Measurements from ENCODE around the gene BCL7A.
"Not testable (repeated sequence)": the region's sequence is repeated elsewhere in the genome, so short reads cannot be mapped to it uniquely, and the experiment has no call there.

BCL7A gene

DNA sequence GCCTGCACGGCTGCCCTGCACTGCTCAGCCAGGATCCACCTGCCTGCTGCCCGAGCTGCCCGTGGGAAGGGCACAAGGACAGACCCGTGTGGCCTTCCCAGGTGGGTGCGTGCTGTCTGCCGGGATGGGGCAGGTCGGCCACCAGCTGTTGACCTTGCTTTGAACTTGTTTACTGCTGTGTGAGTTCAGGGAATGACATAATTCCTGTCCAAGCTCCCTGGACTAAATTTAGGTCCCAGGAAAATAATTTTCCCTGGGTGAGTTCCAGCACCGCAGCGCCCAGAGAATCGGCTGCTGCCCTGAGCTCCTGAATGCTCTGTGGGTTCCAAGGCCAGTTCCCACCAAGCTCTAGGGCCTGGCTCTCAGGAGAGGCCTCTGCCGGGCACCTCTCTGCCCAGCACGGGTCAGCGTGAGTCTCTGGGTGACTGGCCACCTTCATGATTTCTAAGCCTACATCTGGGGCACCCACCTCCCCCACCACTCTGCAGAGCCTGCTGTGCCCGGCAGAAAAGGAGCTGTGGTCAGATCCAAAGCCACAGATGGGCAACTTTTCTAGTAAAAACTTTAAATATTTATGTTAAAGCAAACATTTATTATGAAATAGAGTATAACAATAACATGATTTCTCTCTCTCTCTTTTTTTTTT, 29.7 kb downstream of the BCL7A start:
- Histone ChIP-seq H3K9ac (ENCODE audit: low read length) (no peak overlapping the region), H3K23ac (ENCODE audit: low read length) (no peak overlapping the region), H3K4me3 (ENCODE audit: low read length) (no peak overlapping the region), H2BK5ac (ENCODE audit: low read length) (no peak overlapping the region), H3K79me2 (ENCODE audit: control insufficient read depth, insufficient read depth, low read length) (no peaks in the 10 kb centered on the region), H4K8ac (ENCODE audit: low read depth, low read length) (no peak overlapping the region), H3K79me1 (ENCODE audit: low read length) (no peaks in the 10 kb centered on the region), H3K56ac (ENCODE audit: low read length) (no peak overlapping the region), H3K4me1 (ENCODE audit: control insufficient read depth, low read depth, low read length) (no peaks in the 10 kb centered on the region), H3K27ac (ENCODE audit: low read depth, low read length) (no peak overlapping the region), H4K5ac (ENCODE audit: low read length) (no peak overlapping the region), H3K4me2 (ENCODE audit: low read length) (no peak overlapping the region), H2AK5ac (ENCODE audit: low read length) (no peak overlapping the region), H2BK15ac (replicated peaks; ENCODE audit: low read depth) (no peak overlapping the region), H3K27me3 (ENCODE audit: insufficient read depth, low read length, poor library complexity) (no peaks in the 10 kb centered on the region), H3K4ac (ENCODE audit: low read depth, low read length) (no peak overlapping the region), H3K18ac (ENCODE audit: low read length) (no peak overlapping the region), H2BK120ac (ENCODE audit: low read depth, low read length) (no peak overlapping the region), H3K36me3 (ENCODE audit: control insufficient read depth, insufficient read depth, low read length) (no peaks in the 10 kb centered on the region)
- WGBS (ENCODE audit: extremely low coverage, insufficient coverage, low lambda C conversion rate) = no CpG with 5 or more reads among the region's 14 CpGs
- DNase-seq = no peak

DNA sequence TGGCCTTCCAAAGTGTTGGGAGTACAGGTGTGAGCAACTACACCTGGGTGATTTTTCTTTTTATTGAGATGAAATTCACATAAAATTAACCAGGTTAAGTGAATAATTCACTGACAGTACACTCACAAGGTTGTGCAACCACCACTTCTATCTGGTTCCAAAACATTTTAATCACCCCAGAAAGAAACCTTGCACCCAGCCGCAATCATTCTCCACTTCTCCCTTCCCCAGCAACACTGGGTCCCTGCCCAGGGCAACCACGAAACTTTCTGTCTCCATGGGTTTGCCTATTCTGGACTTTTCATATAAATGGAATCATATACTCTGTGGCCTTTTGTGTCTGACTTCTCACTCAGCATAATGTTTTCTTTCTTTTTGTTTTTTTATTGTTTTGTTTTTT, 30.6 kb downstream of the BCL7A start:
- no peak overlapping the region for H4K5ac ChIP-seq (ENCODE audit: low read length)
- H3K79me2 ChIP-seq (ENCODE audit: control insufficient read depth, insufficient read depth, low read length) = no peaks in the 10 kb centered on the region
- H3K56ac ChIP-seq (ENCODE audit: low read length) = no peak overlapping the region
- no peak overlapping the region for H3K4ac ChIP-seq (ENCODE audit: low read depth, low read length)
- no peak overlapping the region for H3K18ac ChIP-seq (ENCODE audit: low read length)
- WGBS (ENCODE audit: extremely low coverage, insufficient coverage, low lambda C conversion rate) = no CpG with 5 or more reads among the region's 2 CpGs
- DNase-seq = no peak
- no peak overlapping the region for H3K23ac ChIP-seq (ENCODE audit: low read length)
- H3K4me1 ChIP-seq (ENCODE audit: control insufficient read depth, low read depth, low read length) = no peaks in the 10 kb centered on the region
- H3K79me1 ChIP-seq (ENCODE audit: low read length) = no peaks in the 10 kb centered on the region
- H3K4me2 ChIP-seq (ENCODE audit: low read length) = no peak overlapping the region
- H3K27me3 ChIP-seq (ENCODE audit: insufficient read depth, low read length, poor library complexity) = no peaks in the 10 kb centered on the region
- no peak overlapping the region for H2BK5ac ChIP-seq (ENCODE audit: low read length)
- no peak overlapping the region for H3K4me3 ChIP-seq (ENCODE audit: low read length)
- H2BK15ac ChIP-seq (replicated peaks; ENCODE audit: low read depth) = no peak overlapping the region
- no peak overlapping the region for H2BK120ac ChIP-seq (ENCODE audit: low read depth, low read length)
- H2AK5ac ChIP-seq (ENCODE audit: low read length) = no peak overlapping the region
- H3K36me3 ChIP-seq (ENCODE audit: control insufficient read depth, insufficient read depth, low read length) = no peaks in the 10 kb centered on the region
- no peak overlapping the region for H3K9ac ChIP-seq (ENCODE audit: low read length)
- H4K8ac ChIP-seq (ENCODE audit: low read depth, low read length) = no peak overlapping the region
- H3K27ac ChIP-seq (ENCODE audit: low read depth, low read length) = no peak overlapping the region

DNA sequence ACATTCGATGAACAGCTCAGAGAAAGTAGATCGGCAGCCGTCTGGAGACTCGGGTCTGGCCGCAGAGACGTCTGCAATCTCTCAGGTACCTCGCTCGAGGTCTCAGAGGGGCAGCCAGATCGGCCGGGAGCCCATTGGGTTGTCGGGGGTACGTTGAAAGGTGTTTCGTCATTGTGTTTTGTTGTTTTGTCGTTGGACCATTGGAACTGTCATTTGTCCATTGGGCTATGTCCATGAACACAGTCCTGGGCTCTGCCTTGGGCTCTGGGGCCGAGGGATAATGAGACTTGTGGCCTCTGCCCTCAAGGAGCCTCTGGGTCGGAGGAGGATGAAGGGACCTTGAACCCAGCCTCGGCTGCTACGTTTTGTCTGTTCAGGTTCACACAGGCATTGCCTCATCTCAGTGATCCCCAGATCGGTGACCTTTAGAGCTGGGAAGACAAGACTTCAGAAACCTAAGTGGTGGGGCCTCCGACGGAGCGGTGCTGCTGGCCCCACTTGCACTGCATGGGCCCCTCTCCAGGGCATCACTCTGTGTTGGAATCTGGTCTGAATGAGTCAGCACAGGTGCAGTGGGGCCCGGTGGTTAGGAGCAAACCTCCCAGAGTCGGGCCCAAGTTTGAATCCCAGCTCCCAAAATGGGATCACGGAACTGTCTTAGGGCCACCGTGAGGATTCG, 33.3 kb downstream of the BCL7A start:
- Histone ChIP-seq H3K4ac (ENCODE audit: low read depth, low read length) (no peak overlapping the region), H3K4me3 (ENCODE audit: low read length) (no peak overlapping the region), H2BK15ac (replicated peaks; ENCODE audit: low read depth) (no peak overlapping the region), H3K79me2 (ENCODE audit: control insufficient read depth, insufficient read depth, low read length) (no peaks in the 10 kb centered on the region), H3K9ac (ENCODE audit: low read length) (no peak overlapping the region), H3K4me1 (ENCODE audit: control insufficient read depth, low read depth, low read length) (no peaks in the 10 kb centered on the region), H4K8ac (ENCODE audit: low read depth, low read length) (no peak overlapping the region), H3K27me3 (ENCODE audit: insufficient read depth, low read length, poor library complexity) (no peaks in the 10 kb centered on the region), H2AK5ac (ENCODE audit: low read length) (no peak overlapping the region), H3K56ac (ENCODE audit: low read length) (no peak overlapping the region), H3K4me2 (ENCODE audit: low read length) (no peak overlapping the region), H3K36me3 (ENCODE audit: control insufficient read depth, insufficient read depth, low read length) (peaks cover 2% of the 10 kb centered on the region), H3K23ac (ENCODE audit: low read length) (no peak overlapping the region), H3K18ac (ENCODE audit: low read length) (no peak overlapping the region), H4K5ac (ENCODE audit: low read length) (no peak overlapping the region), H3K79me1 (ENCODE audit: low read length) (no peaks in the 10 kb centered on the region), H3K27ac (ENCODE audit: low read depth, low read length) (no peak overlapping the region), H2BK5ac (ENCODE audit: low read length) (no peak overlapping the region), H2BK120ac (ENCODE audit: low read depth, low read length) (no peak overlapping the region)
- DNase-seq = no peak
- WGBS (ENCODE audit: extremely low coverage, insufficient coverage, low lambda C conversion rate) = no CpG with 5 or more reads among the region's 27 CpGs

DNA sequence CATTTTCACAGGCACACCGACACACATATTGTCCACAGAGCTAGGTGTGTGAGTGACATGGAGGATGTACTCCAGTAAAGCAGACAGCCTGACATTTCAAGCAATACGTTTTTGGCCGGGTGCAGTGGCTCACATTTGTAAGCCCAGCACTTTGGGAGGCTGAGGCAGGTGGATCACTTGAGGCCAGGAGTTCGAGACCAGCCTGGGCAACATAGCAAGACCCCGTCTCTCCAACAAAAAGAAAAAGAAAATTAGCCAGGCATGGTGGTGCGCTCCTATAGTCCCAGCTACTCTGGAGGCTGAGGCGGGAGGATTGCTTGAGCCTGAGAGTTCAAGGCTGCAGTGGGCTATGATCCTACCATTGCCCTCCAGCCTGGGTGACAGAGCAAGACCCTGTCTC, 34.7 kb downstream of the BCL7A start:
- H3K23ac ChIP-seq (ENCODE audit: low read length); H3K4me2 ChIP-seq (ENCODE audit: low read length); H3K9ac ChIP-seq (ENCODE audit: low read length); H3K36me3 ChIP-seq (ENCODE audit: control insufficient read depth, insufficient read depth, low read length); H3K56ac ChIP-seq (ENCODE audit: low read length); H3K4me1 ChIP-seq (ENCODE audit: control insufficient read depth, low read depth, low read length); H3K79me2 ChIP-seq (ENCODE audit: control insufficient read depth, insufficient read depth, low read length); H3K4me3 ChIP-seq (ENCODE audit: low read length); H4K8ac ChIP-seq (ENCODE audit: low read depth, low read length); H2BK15ac ChIP-seq (replicated peaks; ENCODE audit: low read depth); H3K27me3 ChIP-seq (ENCODE audit: insufficient read depth, low read length, poor library complexity); H3K18ac ChIP-seq (ENCODE audit: low read length); H3K27ac ChIP-seq (ENCODE audit: low read depth, low read length); H2BK5ac ChIP-seq (ENCODE audit: low read length); H2AK5ac ChIP-seq (ENCODE audit: low read length); DNase-seq; H3K79me1 ChIP-seq (ENCODE audit: low read length); H3K4ac ChIP-seq (ENCODE audit: low read depth, low read length); H4K5ac ChIP-seq (ENCODE audit: low read length); H2BK120ac ChIP-seq (ENCODE audit: low read depth, low read length): not testable (repeated sequence)
- WGBS (ENCODE audit: extremely low coverage, insufficient coverage, low lambda C conversion rate) = no CpG with 5 or more reads among the region's 7 CpGs

DNA sequence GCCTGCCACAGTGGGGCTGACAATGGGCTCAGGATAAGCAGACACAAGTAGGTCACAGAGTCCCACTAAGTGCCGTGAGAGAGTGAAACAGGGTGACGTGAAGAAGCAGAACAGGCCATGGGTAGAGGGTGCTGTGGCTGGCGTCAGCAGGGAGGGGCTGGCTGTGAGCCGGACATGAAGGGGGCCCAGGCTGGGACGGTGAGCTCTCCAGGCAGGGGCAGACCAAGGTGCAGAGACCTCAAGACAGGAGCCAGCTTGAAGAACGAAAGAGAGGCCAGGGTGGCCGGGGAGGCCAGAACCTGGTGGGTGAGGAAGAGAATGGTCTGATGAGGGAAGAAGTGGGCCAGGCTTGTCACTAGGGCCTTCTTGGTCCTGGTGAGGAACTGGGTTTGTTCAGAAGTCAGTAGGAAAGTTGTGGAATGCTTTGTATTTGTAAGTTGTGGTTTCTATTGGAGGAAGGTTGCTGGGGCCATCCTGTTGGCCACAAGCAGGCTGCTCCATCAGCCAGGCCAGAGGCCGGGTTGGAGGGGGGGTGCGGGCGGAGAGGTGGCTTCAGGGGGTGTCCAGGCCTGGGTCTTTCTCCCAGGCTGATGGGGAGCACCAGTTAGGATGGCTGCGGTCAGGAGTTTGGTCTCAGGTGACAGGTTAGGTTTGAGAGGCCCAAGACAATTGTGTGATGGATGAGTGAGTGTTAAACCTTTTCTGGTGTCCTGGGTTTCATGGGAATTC, 35.5 kb downstream of the BCL7A start:
- Histone ChIP-seq H3K27me3 (ENCODE audit: insufficient read depth, low read length, poor library complexity) (no peaks in the 10 kb centered on the region), H3K79me2 (ENCODE audit: control insufficient read depth, insufficient read depth, low read length) (no peaks in the 10 kb centered on the region), H3K18ac (ENCODE audit: low read length) (no peak overlapping the region), H3K4me1 (ENCODE audit: control insufficient read depth, low read depth, low read length) (no peaks in the 10 kb centered on the region), H2BK120ac (ENCODE audit: low read depth, low read length) (no peak overlapping the region), H2BK5ac (ENCODE audit: low read length) (no peak overlapping the region), H4K8ac (ENCODE audit: low read depth, low read length) (no peak overlapping the region), H3K36me3 (ENCODE audit: control insufficient read depth, insufficient read depth, low read length) (peaks cover 2% of the 10 kb centered on the region), H3K79me1 (ENCODE audit: low read length) (no peaks in the 10 kb centered on the region), H3K4ac (ENCODE audit: low read depth, low read length) (no peak overlapping the region), H2BK15ac (replicated peaks; ENCODE audit: low read depth) (no peak overlapping the region), H3K4me3 (ENCODE audit: low read length) (no peak overlapping the region), H3K9ac (ENCODE audit: low read length) (no peak overlapping the region), H3K23ac (ENCODE audit: low read length) (no peak overlapping the region), H3K4me2 (ENCODE audit: low read length) (no peak overlapping the region), H3K27ac (ENCODE audit: low read depth, low read length) (no peak overlapping the region), H4K5ac (ENCODE audit: low read length) (no peak overlapping the region), H2AK5ac (ENCODE audit: low read length) (no peak overlapping the region), H3K56ac (ENCODE audit: low read length) (no peak overlapping the region)
- no peak for DNase-seq
- WGBS (ENCODE audit: extremely low coverage, insufficient coverage, low lambda C conversion rate) = no CpG with 5 or more reads among the region's 11 CpGs
